Measurements from ENCODE around the gene MKNK2. TPM values are rescaled to one million over a fixed set of nuclear protein-coding genes. Genes with fewer than 3 reads are reported as not detected.

MKNK2 gene
- total and polyA plus RNA-seq, 2 of the 13 experiments (the other 11 are each of a cell fraction or from before 2014, with no cell fraction given): 44.9 to 112 TPM

- TF ChIP-seq BATF2 (CRISPR knock-in tag; IDR thresholded peaks at IDR 0.05) (no peak), KAT7 (CRISPR knock-in tag; IDR thresholded peaks at IDR 0.05; ENCODE audit: borderline replicate concordance) (no peak), ZNF124 (CRISPR knock-in tag; IDR thresholded peaks at IDR 0.05) (0 out of 2 replicates have a peak, but pooled peaks have one; percentile 19), TBL1XR1 (IDR thresholded peaks at IDR 0.05; ENCODE audit: borderline replicate concordance, low read length, partially characterized antibody) (no peak), POGZ (CRISPR knock-in tag; IDR thresholded peaks at IDR 0.05) (0 out of 2 replicates have a peak, but pooled peaks have one; percentile 18), ZNF552 (CRISPR knock-in tag; IDR thresholded peaks at IDR 0.05; ENCODE audit: borderline replicate concordance) (peak; percentile 90; the same call in 1 of the 2 replicates), ZNF430 (CRISPR knock-in tag; IDR thresholded peaks at IDR 0.05) (no peak; the same call in none of the 2 replicates), ZBTB39 (CRISPR knock-in tag; IDR thresholded peaks at IDR 0.05) (no peak), ZFP90 (CRISPR knock-in tag; IDR thresholded peaks at IDR 0.05; ENCODE audit: borderline replicate concordance) (no peak; the same call in 1 of the 2 replicates), ZNF547 (CRISPR knock-in tag; IDR thresholded peaks at IDR 0.05) (peak; percentile 86), HNF4A (CRISPR knock-in tag; IDR thresholded peaks at IDR 0.05) (no peak), KLF16 (CRISPR knock-in tag; IDR thresholded peaks at IDR 0.05) (no peak; a peak in 1 of 4 replicates), MED8 (CRISPR knock-in tag; IDR thresholded peaks at IDR 0.05; ENCODE audit: insufficient replicate concordance) (no peak), IRX3 (CRISPR knock-in tag; IDR thresholded peaks at IDR 0.05; ENCODE audit: borderline replicate concordance, low read depth) (no peak), KLF9 (CRISPR knock-in tag; IDR thresholded peaks at IDR 0.05; ENCODE audit: low read depth) (peak; percentile 50; the same call in 1 of the 2 replicates), ZBTB34 (CRISPR knock-in tag; IDR thresholded peaks at IDR 0.05) (no peak), HCFC1 (IDR thresholded peaks at IDR 0.05; ENCODE audit: low read depth, low read length) (peak; percentile 45; the same call in 1 of the 2 replicates), ZNF280D (CRISPR knock-in tag; IDR thresholded peaks at IDR 0.05) (peak; percentile 42; the same call in 1 of the 2 replicates), ZFP36 (IDR thresholded peaks at IDR 0.05; ENCODE audit: borderline replicate concordance, low read depth, low read length, partially characterized antibody) (peak; percentile 96)
- TF ChIP-seq, protein P1, sequence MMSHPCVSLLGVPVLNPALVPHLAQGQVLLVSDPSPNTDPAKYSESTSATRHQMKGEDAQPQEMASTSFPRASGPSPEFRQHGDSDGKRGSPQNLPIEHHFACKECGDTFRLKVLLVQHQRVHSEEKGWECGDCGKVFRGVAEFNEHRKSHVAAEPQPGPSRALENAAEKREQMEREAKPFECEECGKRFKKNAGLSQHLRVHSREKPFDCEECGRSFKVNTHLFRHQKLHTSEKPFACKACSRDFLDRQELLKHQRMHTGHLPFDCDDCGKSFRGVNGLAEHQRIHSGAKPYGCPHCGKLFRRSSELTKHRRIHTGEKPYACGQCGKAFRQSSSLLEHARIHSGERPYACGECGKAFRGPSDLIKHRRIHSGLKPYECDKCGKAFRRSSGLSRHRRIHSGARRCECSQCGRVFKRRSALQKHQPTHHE (CRISPR knock-in tag; IDR thresholded peaks at IDR 0.05; ENCODE audit: borderline replicate concordance): 0 out of 2 replicates have a peak, but pooled peaks have one; percentile 90
These were observed at the start of gene MKNK2 (continued) for GRCh38 chr19:2050991-2051772.

Measured in HepG2 (cell line).